Measurements from ENCODE around the gene ZNHIT3. TPM values are rescaled to one million over a fixed set of nuclear protein-coding genes. Genes with fewer than 3 reads are reported as not detected.

Gene ZNHIT3
- total and polyA plus RNA-seq, 2 donors (not counting 1 experiment from before 2014, with no cell fraction given), result 29.1 to 44.5 TPM

GRCh38 chr17:36494674-36495073 lies 8.2 kb downstream of the ZNHIT3 start:
- Histone ChIP-seq H3K9ac (ENCODE audit: insufficient read depth, low read length) (no peak overlapping the region), H3K79me2 (ENCODE audit: control insufficient read depth, insufficient read depth, low read length) (peaks cover 3% of the 10 kb centered on the region), H3K4me1 (ENCODE audit: control insufficient read depth, extremely low read depth, insufficient read depth, low read length) (peaks cover 3% of the 10 kb centered on the region), H3K9me3 (ENCODE audit: control insufficient read depth, insufficient read depth, low read depth, low read length) (no peaks in the 10 kb centered on the region), H2AFZ (ENCODE audit: low read length) (no peak overlapping the region), H3K4me2 (ENCODE audit: extremely low read depth, insufficient read depth, low read length) (no peak overlapping the region), H3K4me3 (replicated peaks in 1 of 4; ENCODE audit: control extremely low read depth in 1 of 4, insufficient read depth in 1 of 4, low read depth in 3 of 4, low read length in 4 of 4) (no peak overlapping the region), H3K27me3 (ENCODE audit: control insufficient read depth, insufficient read depth, low read length) (no peaks in the 10 kb centered on the region), H3K27ac (ENCODE audit: insufficient read depth, low read length) (no peak overlapping the region), H4K20me1 (ENCODE audit: control insufficient read depth, extremely low read depth, insufficient read depth, low read length) (no peaks in the 10 kb centered on the region), H3K36me3 (ENCODE audit: control insufficient read depth, insufficient read depth, low read length) (peaks cover 20% of the 10 kb centered on the region)
- no peak for DNase-seq (ENCODE audit: low read depth in 2 of 2)
- no peak for TF ChIP-seq CTCF (conservative IDR thresholded peaks at IDR 0.05 in 1 of 2, IDR thresholded peaks at IDR 0.05 in 1 of 2; ENCODE audit: low read depth in 1 of 2, low read length in 2 of 2)
- TF ChIP-seq EZH2 (IDR thresholded peaks at IDR 0.05; ENCODE audit: low read length, missing control alignments), result no peak

GRCh38 chr17:36495076-36495578 lies 8.6 kb downstream of the ZNHIT3 start:
- H4K20me1 ChIP-seq (ENCODE audit: control insufficient read depth, extremely low read depth, insufficient read depth, low read length), result no peaks in the 10 kb centered on the region
- no peak overlapping the region for H3K4me2 ChIP-seq (ENCODE audit: extremely low read depth, insufficient read depth, low read length)
- H3K27ac ChIP-seq (ENCODE audit: insufficient read depth, low read length), result no peak overlapping the region
- peaks cover 3% of the 10 kb centered on the region for H3K79me2 ChIP-seq (ENCODE audit: control insufficient read depth, insufficient read depth, low read length)
- DNase-seq (ENCODE audit: low read depth in 2 of 2), result no peak
- no peaks in the 10 kb centered on the region for H3K9me3 ChIP-seq (ENCODE audit: control insufficient read depth, insufficient read depth, low read depth, low read length)
- H3K4me3 ChIP-seq (replicated peaks in 1 of 4; ENCODE audit: control extremely low read depth in 1 of 4, insufficient read depth in 1 of 4, low read depth in 3 of 4, low read length in 4 of 4), result no peak overlapping the region
- peaks cover 3% of the 10 kb centered on the region for H3K4me1 ChIP-seq (ENCODE audit: control insufficient read depth, extremely low read depth, insufficient read depth, low read length)
- H3K36me3 ChIP-seq (ENCODE audit: control insufficient read depth, insufficient read depth, low read length), result peaks cover 20% of the 10 kb centered on the region
- no peak overlapping the region for H3K9ac ChIP-seq (ENCODE audit: insufficient read depth, low read length)
- no peaks in the 10 kb centered on the region for H3K27me3 ChIP-seq (ENCODE audit: control insufficient read depth, insufficient read depth, low read length)
- TF ChIP-seq CTCF (conservative IDR thresholded peaks at IDR 0.05 in 1 of 2, IDR thresholded peaks at IDR 0.05 in 1 of 2; ENCODE audit: low read depth in 1 of 2, low read length in 2 of 2) (no peak), EZH2 (IDR thresholded peaks at IDR 0.05; ENCODE audit: low read length, missing control alignments) (no peak)
- no peak overlapping the region for H2AFZ ChIP-seq (ENCODE audit: low read length)

GRCh38 chr17:36496018-36496789 lies 9.7 kb downstream of the ZNHIT3 start:
- H3K4me1 ChIP-seq (ENCODE audit: control insufficient read depth, extremely low read depth, insufficient read depth, low read length), result peaks cover 3% of the 10 kb centered on the region
- H3K36me3 ChIP-seq (ENCODE audit: control insufficient read depth, insufficient read depth, low read length), result peaks cover 26% of the 10 kb centered on the region
- H3K27ac ChIP-seq (ENCODE audit: insufficient read depth, low read length), result peak overlapping the region; percentile 22
- TF ChIP-seq CTCF (conservative IDR thresholded peaks at IDR 0.05 in 1 of 2, IDR thresholded peaks at IDR 0.05 in 1 of 2; ENCODE audit: low read depth in 1 of 2, low read length in 2 of 2) (no peak), EZH2 (IDR thresholded peaks at IDR 0.05; ENCODE audit: low read length, missing control alignments) (no peak)
- H3K9ac ChIP-seq (ENCODE audit: insufficient read depth, low read length), result no peak overlapping the region
- H3K4me2 ChIP-seq (ENCODE audit: extremely low read depth, insufficient read depth, low read length), result no peak overlapping the region
- H3K79me2 ChIP-seq (ENCODE audit: control insufficient read depth, insufficient read depth, low read length), result no peaks in the 10 kb centered on the region
- DNase-seq (ENCODE audit: low read depth in 2 of 2), result peak in 1 of 2 donors; percentile 10
- no peaks in the 10 kb centered on the region for H3K27me3 ChIP-seq (ENCODE audit: control insufficient read depth, insufficient read depth, low read length)
- no peaks in the 10 kb centered on the region for H4K20me1 ChIP-seq (ENCODE audit: control insufficient read depth, extremely low read depth, insufficient read depth, low read length)
- H2AFZ ChIP-seq (ENCODE audit: low read length), result no peak overlapping the region
- H3K4me3 ChIP-seq (replicated peaks in 1 of 4; ENCODE audit: control extremely low read depth in 1 of 4, insufficient read depth in 1 of 4, low read depth in 3 of 4, low read length in 4 of 4), result no peak overlapping the region
- H3K9me3 ChIP-seq (ENCODE audit: control insufficient read depth, insufficient read depth, low read depth, low read length), result no peaks in the 10 kb centered on the region

Measured in fibroblast of lung (primary cell).